Hematopoietic multipotent progenitor cell treated with erythropoietin and hydrocortisone succinate and interleukin-3 and kit ligand, for 4 days (in vitro differentiated cells): Measurements from ENCODE around the gene GOLGA6C.
"Not testable (repeated sequence)": the region's sequence is repeated elsewhere in the genome, so short reads cannot be mapped to it uniquely, and the experiment has no call there.

ENCODE experiments used
- DNase-seq: peaks from one replicate; pipeline ENCODE4 v3.0.0-alpha.2; 2015

GOLGA6C gene, protein sequence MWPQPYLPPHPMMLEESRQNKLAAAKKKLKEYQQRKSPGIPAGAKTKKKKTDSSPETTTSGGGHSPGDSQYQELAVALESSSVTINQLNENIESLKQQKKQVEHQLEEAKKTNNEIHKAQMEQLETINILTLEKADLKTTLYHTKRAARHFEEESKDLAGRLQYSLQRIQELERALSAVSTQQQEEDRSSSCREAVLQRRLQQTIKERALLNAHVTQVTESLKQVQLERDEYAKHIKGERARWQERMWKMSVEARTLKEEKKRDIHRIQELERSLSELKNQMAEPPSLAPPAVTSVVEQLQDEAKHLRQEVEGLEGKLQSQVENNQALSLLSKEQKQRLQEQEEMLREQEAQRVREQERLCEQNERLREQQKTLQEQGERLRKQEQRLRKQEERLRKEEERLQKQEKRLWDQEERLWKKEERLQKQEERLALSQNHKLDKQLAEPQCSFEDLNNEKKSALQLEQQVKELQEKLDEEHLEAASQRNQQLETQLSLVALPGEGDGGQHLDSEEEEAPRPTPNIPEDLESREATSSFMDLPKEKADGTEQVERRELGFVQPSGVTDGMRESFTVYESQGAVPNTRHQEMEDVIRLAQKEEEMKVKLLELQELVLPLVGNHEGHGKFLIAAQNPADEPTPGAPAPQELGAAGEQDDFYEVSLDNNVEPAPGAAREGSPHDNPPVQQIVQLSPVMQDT

DNA sequence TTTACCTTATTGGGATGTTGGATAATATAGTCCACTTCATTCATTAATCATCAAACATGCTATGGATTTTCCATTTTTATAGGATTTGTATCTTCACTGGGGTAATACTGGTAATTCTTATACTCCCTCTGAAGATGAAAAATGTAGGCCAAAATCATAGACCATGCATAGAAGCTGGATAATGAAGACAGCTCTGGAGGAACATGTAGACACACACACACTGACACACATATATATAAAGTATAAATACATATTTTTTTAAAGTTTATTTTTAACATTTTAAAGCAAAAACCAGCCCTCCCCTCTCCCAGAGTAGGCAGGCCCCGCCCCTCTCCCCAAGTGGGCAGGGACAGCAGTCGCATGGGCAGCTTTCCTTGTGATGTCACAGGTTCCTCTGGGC, at the start of gene GOLGA6C:
GOLGA6C (plus strand) TSS at position 301 of the 400 bp plus-strand sequence. CDS start 265 bp downstream, outside the sequence.
- DNase-seq: not testable (repeated sequence)

DNA sequence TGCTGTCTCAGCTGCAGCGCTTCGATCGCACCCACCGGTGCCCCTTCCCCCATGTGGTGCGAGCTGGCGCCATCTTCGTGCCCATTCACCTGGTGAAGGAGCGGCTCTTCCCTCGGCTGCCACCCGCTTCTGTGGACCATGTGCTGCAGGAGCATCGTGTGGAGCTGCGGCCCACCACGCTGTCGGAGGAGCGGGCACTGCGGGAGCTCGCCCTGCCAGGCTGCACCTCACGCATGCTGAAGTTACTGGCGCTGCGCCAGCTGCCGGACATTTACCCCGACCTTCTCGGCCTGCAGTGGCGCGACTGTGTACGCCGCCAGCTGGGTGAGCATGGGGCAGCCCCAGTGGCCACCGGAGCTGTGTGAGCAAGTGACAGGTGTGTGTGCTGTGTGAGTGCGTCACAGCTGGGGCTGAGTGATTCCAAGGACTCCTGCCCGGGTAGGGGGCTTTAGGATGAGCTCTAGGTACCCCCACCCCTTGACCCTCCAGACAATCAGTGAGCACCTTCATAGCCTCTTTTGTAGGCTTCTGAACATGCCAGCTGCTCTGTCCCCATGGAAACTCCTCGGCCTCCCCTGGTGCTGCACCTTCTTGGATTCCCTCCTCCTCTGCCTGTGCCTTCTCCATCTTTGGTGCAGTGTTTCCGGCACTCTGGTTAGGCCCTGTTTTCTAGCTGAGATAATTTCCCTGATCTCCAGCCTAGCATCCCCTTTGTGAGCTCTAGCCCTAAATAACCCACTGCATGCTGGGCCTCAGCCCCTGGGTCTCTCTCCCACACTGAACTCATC, 49.4 kb upstream of the GOLGA6C start:
- DNase-seq: no peak

DNA sequence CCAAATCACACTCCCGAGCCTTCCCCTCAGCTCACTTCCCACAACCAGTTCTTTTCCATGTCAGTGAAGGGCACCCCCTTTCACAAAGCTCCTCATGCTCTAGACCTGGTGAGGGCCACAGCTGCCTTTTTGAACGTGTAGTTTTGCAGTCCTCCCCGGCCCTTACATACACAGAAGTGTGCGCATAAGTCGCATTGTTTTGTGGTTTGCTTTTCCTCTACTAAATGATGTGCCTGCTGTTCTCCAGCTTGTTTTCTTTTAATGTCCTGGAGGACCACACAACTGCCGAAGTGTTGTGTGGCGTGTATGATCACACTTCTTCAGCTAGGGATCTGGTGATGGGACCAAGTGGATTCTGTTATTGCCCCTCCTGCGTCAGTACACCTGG, 48.9 kb upstream of the GOLGA6C start:
- DNase-seq: no peak

DNA sequence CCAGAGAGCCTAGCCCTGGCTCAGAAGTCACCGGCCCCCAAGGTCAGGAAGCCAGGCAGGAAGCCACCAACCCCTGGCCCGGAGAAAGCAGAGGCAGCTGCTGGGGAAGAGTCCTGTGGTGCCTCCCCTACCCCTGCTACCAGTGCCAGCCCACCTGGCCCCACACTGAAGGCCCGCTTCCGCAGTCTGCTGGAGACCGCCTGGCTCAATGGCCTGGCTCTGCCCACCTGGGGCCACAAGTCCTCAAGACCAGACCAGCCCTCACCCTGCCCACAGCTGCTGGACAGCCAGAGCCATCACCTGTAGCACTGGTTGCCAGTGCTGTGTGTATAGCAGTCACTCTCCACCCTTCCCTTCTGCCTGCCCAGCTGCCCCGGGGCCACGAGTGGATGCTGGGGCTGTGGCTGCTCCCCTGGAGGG, 47.3 kb upstream of the GOLGA6C start:
- DNase-seq: peak; percentile 28

DNA sequence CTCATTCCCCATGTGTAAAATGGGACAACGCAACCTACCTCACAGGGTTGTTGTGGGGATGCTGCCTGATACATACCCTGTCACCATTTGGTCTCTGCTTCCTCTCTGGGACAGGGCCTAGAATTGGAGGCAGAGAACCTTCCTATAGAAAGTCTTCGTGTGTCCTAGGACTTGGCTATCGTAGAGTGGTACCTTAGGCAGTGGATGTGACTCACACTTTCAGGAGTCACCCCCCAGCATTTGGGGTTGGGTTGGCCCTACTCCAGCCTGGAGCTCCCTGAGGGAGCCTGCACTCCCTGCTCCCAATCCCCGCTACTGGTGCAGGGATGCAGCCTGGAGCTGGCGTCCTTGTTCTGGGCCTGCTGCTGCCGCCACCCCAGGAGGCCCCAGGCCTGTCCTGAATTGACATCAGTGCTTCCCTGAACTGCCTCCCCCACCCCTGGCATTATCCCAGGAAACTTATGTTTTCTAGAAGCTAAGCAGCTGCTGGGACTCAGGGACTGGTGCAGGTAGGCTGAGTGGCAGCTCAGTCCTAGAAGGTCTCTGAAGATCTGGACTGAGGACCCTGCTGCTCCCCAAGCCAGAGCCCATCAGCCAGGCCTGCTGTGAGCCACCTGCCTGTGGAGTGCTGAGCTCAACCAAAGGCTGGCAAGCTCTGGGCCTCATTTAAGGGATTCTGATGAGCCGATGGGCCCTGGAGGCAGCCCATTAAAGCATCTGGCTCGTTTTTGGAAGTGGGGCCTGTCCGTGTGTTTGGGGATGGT, 46.5 kb upstream of the GOLGA6C start:
- no peak for DNase-seq

DNA sequence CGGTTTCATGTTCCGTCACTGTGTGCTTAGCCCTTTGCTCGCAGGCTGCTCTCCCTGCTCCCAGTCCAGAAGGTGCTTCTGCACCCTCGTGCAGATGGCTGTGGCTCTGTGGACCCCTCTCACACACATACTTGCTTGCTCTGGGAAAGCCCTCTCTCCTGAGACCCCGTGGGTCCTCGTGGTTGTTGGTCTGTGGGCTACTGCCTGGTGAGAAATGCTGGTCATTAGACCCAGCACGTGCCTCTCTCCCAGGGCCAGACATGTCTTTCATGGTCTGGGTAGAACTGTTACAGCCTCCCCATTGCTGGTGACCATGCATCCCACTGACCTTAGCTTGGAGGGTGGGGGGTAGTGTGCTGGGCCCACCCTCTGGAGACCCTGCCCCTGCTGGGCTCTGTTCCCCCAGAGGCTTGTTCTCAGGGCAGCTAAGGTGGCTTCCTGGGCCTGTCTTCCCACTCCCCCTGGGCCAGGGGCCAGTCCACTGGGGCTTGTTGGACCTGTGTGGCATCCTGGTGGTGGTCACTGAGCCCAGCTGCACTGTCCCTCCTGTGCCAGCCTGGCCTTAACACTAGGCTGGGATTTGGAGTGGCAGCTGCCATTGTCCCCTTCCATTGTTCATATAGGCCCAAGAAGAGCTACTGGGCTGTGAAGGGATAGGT, 45.8 kb upstream of the GOLGA6C start:
- DNase-seq: no peak

DNA sequence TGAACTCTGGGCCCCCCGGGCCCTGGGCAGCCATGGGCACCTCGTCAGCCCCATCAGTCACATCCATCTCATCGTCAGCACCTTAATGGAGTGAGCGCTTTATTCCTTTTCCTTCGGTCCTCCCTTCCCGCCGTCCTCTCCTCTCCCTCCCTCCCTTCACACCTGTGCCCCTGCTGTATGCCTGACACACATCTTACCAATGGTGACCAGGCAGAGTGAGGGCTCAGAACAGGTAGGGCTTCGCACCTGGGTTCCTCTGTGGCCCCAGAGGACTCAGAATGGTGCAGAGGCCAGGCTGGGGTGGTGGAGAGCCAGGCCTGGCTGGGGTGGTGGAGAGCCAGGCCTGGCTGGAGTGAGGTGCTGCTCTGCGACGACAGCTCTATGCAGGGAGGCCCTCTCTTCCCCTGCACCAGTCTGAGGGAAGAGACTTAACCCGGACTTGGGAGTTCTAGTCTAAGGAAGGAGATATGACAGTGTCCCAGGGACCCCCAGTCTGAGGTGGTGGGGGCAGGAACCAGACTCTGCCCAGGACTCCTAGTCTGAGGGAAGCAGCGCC, 44.8 kb upstream of the GOLGA6C start:
- no peak for DNase-seq

DNA sequence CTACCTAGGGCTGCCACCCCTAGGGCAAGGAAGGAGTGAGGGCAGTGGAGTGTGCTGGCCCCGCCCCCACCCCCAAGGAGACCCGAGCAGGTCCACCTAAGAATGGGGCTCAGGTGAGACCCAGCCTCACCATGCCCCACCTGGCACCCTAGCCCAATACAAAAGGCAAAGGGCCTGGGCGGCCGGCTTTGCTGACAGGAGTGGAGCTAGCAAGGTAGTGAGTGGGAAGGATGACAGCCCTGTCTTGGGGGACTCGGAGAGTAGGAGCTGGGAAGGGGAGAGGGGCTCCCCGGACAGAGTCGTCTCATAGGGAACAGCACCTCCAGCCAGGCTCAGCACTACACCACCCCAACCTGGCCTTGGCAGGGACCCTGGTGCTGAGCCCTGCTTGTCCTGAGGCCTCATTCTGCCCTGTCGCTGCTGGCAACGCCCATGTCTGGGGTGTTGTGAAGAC, 44.3 kb upstream of the GOLGA6C start:
- DNase-seq: no peak

DNA sequence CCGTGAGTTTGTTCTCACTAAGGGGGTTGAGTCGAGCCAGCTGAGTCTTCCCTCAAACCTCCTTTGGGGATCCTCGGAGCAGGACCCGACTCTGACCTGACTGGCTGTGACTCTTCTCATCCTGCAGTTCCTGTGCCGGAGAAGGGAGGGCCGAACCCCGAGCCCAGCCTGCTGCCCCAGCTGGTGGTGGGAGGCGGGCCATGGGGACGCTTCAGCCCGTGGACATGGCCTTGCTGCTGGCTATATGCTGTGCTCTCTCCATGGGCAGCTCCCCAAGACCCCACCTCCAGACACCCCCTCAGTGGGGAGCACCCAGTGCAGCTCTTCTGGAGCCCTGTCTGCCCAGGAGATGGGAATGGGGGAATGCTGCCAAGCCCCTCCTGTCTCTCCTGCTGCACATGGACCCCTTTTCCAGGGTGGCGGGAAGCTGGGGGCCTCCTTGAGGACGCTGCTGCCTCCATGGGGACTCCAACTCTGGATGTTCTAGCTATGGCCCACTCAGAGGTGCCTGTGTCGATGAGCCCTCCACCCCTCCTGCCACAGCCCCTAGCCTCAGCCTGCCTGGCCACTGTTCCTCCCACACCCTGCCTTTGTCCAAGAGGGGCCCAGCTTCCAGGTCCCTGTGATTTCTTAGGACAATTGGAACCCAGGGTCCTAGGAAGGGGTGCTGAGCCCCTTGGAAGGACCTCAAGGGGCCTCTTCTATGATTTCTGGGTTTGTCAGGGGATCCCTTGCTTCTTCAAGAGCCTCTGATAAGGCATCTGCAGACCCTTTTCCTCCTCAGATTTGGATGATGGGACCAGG, 43.6 kb upstream of the GOLGA6C start:
- DNase-seq: peak; percentile 10

DNA sequence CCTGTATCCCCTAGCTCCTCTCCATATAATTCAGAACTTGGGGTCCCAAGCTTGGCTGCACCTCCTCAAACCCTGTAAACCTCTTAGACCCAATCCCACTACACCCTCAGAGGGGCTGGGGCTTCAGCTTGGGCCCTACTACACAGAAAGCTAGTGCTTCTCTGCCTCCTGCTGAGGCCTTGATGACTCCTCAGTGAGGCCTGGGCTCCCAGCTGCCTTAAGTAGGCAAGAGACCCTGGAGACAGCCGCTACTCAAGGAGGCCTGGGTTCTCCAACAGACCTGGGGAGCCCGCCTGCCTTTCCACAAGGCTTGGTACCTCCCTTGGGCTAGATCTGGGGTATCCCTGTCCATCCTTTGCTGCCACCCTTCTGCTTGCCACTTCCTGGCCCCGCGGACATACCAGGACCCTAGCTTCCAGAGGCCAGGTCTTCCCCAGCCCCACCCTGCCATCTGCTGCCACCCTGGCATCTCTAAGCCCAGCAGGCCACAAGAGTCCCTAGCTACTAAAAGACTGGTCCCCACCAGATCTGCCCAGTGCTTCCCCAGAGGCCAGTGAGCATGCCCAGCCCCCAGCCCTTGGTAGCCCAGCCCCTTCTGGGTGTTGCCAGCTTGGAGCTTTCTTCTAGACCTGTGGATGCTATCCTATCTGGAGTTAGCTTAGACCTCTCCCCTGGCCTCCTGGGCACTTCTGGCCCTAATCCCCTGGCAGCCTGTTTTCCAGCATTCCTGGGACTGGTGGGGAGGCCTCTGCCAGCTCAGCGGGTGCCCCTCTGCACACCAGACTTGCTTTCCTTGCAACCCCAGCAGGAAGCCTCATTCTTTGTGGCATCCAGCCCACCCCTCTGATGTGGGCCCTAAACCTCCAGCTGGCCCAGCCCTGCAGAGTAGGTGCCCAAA, 42.8 kb upstream of the GOLGA6C start:
- DNase-seq: peak; percentile 42

DNA sequence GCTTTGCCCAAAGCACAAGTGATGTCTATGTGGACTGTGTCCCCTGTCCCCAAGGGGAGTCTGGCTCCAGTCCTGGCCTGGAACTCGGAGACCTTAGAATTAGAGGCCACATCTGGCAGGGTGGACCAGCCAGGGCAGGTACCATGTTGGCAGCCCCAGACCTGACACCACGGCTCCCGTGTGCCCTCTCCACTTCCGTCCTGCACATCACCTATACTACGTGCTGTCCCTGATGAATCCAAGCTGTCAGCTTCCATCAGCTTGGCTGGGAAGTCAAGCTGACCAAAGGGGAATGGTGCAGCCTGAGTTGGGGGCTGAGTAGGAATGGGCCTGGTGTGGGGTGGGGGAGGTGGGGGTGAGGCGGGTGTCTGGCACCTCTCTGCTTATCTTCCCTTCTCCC, 41.1 kb upstream of the GOLGA6C start:
- DNase-seq: no peak

DNA sequence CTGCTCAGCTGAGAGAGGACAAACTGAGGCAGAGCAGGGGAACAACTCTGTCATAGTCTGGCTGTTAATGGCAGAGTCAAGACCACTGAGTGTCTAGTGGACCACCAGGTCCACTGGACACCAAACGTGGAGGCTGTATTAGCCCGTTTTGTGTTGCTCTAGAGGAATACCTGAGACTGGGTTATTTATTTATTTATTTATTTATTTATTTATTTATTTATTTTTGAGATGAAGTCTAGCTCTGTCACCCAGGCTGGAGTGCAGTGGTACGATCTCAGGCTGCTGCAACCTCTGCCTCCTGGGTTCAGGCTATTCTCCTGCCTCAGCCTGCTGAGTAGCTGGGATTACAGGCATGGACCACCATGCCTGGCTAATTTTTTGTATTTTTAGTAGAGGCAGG, 40.6 kb upstream of the GOLGA6C start:
- DNase-seq: not testable (repeated sequence)

DNA sequence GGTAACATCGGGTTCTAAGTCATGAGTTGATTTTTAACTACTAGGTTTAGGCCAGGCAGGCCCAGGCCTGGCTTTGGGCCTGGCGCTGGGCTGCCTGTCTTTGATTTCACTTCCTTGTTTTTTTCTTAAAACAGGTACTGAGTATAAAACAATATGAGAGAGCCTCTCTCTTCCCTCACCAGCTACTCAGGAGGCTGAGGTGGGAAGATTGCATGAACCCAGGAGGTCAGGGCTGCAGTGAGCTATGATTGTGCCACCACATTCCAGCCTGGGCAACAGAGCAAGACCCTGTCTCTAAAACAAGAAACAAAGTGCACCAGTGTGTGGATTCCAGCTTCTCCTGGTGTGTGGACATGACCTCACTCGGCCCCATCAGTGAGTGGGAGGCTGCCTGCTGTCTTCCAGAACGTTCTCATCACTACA, 38.6 kb upstream of the GOLGA6C start:
- DNase-seq: not testable (repeated sequence)

DNA sequence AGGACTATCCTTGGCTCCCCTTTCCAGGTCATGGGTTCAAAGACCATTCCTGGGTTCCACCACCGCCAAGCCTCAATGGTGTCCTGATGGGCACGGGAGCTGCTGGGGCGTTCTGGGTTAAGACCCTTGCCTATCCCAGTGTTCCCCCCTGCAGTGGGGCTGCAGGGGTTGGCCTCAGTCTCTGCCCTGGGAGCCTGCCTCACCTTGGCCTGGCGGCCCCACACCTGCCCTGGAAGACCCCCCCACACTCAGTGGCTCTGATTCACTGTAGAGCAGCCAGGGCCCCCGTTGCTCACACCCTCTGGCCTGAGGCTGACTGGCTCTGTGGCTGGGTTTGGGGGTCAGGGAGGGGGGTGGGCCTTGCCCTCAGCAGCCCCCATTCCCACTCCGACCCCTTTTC, 34.4 kb upstream of the GOLGA6C start:
- no peak for DNase-seq

DNA sequence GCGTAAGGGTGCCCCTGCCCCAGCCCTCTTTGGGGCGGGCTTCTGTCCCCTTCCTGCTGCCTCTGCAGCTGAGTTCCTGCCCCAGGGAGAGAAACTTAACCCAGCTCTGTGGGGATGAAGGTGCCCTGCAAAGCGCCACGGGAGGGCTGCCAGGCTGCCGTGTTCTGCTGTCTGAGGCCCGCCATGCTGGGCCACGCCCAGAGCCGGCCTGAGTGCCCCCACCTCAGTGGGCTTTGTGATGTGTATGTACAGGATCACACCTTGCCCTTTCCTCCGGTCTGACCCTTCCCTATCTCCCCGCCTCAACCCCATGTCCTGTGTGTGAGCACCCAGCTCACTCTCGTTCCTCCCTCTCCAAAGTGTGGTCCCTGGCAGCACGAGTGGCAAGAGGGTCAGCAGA, 33.9 kb upstream of the GOLGA6C start:
- DNase-seq: no peak

DNA sequence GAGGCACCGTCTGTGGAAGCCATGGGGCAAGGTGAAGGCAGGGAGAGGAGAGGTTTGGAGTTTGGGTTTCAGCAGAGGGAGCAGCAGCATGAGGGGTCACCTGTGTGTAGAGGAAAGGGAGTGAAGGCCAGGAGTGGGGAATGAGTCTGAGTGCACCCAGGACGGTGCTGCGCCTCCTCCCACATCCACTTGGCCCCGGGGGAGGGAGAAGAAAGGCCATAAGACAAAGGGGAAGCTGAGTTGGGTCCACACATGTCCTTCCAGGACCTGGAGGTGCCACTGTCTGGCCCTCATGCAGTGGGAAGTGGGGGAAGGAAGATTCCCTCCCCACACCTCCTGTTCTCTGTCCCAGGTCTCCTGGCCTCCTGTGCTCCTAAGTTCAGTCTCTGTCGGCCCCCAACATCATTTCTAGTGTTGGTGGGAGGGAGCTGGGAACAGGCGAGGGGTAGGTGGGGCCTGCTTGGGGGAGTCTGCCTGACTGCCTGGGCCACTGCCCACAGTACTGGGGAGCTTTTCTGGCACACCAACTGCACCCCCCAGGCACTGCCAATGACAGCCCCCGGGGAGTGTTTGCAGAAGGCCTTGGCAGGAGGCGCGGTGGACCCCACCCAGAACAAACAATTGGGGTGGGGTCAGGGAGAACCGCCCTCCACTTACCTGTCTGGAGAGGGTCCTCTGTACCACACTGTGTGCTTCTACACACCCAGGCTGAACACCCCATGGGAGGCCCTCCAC, 32.9 kb upstream of the GOLGA6C start:
- not testable (repeated sequence) for DNase-seq

DNA sequence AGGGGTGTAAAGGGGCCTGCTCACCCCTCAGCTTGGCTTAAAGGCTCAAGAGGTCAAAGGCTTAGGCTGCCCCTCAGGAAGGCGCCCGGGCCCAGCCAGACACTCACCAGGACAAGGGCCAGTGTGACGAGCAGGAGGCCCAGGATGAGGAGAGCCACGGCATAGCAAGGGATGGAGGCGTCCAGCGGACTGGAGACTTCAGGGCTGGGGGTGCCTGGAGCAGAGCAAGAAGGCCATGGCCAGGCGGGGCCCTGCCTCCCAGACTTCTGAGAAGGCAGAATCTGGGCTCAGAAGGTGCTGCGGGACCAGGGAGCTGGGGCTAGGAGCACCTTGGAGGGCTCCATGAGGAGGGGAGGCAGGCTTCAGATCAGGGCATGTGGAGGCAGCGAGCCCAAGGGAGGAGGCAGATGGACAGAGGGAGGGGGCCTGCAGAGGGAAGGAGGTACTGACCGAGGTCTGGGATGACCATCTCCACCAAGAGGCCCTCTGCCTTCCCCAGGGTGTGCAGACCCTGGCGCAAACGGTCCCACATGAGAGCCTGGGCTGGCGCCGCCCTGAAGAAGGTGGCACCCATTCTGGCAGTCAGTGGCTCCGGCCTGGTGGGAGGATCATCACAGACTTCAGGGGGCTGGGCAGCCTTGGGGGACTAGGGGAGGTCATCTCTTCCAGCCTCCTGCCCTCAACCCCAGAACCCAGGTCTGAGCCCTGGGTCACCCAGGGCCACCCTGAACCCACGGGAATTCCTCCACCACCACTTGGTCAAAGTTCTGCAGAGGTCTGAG, 32.0 kb upstream of the GOLGA6C start:
- no peak for DNase-seq

DNA sequence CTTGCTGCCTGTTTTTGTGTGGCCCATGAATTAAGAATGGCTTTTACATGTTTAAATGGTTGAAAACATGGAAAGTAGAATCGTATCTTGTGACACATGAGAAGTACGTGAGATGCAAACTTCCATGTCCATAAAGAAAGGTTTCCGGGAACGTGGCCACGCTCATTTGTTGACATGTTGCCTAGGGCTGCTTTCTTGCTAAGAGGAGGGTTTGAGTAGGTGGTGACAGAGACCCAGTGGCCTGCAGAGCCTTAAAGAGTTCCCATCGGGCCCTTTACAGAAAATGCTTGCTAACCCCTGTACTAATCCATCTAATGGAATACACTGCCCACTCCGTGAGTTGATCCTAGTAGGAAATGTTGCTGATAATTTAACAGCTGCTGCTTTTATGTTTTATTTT, 31.0 kb upstream of the GOLGA6C start:
- not testable (repeated sequence) for DNase-seq
